ENCODE results near the gene CLMP. TPM values are rescaled to one million over a fixed set of nuclear protein-coding genes. Genes with fewer than 3 reads are reported as not detected.
A peak's percentile ranks its signal among the peaks of the same experiment; 100 is the strongest.

Gene CLMP
- total RNA-seq, 4 donors from 2014 or later, result 169 to 215 (median 197) TPM

DNA sequence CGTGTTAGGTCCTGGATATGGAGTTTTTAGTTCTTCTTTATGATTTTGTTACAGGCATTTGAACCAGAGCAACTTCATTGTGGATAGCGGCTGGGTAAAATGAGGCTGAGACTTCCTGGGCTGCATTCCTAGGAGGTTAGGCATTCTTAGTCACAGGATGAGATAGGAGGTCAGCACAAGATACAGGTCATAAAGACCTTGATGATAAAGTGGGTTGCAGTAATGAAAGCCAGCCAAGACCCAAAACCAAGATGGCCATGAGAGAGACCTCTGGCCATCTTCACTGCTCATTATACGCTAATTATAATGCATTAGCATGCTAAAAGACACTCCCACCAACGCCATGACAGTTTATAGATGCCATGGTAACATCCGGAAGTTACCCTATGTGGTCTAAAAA, 23.4 kb upstream of the CLMP start:
- peak overlapping the region; percentile 49 to 74 (median 63) for H3K27ac ChIP-seq (replicated peaks in 1 of 4)
- WGBS, result 74% methylated on average over 5 of the region's 5 CpGs
- intact Hi-C loops (cut with DNase I), result no loop called here
- no peak overlapping the region for H3K4me3 ChIP-seq
- TF ChIP-seq POLR2A (IDR thresholded peaks at IDR 0.05; ENCODE audit: low read depth) (no peak), EP300 (IDR thresholded peaks at IDR 0.05) (no peak), POLR2AphosphoS5 (IDR thresholded peaks at IDR 0.05) (no peak)
- TF ChIP-seq, protein P1, sequence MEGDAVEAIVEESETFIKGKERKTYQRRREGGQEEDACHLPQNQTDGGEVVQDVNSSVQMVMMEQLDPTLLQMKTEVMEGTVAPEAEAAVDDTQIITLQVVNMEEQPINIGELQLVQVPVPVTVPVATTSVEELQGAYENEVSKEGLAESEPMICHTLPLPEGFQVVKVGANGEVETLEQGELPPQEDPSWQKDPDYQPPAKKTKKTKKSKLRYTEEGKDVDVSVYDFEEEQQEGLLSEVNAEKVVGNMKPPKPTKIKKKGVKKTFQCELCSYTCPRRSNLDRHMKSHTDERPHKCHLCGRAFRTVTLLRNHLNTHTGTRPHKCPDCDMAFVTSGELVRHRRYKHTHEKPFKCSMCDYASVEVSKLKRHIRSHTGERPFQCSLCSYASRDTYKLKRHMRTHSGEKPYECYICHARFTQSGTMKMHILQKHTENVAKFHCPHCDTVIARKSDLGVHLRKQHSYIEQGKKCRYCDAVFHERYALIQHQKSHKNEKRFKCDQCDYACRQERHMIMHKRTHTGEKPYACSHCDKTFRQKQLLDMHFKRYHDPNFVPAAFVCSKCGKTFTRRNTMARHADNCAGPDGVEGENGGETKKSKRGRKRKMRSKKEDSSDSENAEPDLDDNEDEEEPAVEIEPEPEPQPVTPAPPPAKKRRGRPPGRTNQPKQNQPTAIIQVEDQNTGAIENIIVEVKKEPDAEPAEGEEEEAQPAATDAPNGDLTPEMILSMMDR (IDR thresholded peaks at IDR 0.05), result no peak
- H3K27me3 ChIP-seq, result no peaks in the 10 kb centered on the region
- no peaks in the 10 kb centered on the region for H3K36me3 ChIP-seq
- peaks cover 0 to 11% (median 6%) of the 10 kb centered on the region in 4 donors for H3K9me3 ChIP-seq
- DNase-seq (ENCODE audit: extremely low spot score), result no peak
- H3K4me1 ChIP-seq, result peaks cover 6 to 70% (median 59%) of the 10 kb centered on the region in 4 donors

DNA sequence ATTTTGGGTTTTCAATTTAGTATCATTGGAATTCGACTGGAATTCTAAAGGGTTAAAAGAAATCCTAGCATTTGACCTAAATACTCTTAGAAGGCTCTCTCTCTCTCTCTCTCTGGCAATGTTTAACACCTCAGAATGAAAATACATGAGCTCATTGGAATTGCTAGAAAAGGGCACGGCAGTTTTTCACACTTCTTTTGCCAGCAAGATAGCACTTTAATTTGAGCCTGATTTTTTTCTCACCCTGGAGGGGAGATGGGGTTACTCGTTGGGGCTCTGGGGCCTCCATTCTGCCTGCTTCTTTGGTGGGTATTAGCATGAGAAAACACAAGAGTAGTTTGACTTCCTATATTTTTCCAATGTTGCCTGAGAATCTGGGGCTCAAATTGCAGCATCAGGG, 22.8 kb upstream of the CLMP start:
- Histone ChIP-seq H3K27me3 (no peaks in the 10 kb centered on the region), H3K9me3 (peaks cover 0 to 11% (median 6%) of the 10 kb centered on the region in 4 donors), H3K4me3 (no peak overlapping the region), H3K4me1 (peaks cover 6 to 76% (median 64%) of the 10 kb centered on the region in 4 donors), H3K27ac (replicated peaks in 1 of 4) (peak overlapping the region; percentile 49 to 74 (median 63)), H3K36me3 (no peaks in the 10 kb centered on the region)
- DNase-seq (ENCODE audit: extremely low spot score), result no peak
- intact Hi-C loops (cut with DNase I), result no loop called here
- TF ChIP-seq, protein P1 (IDR thresholded peaks at IDR 0.05), result no peak
- no peak for TF ChIP-seq EP300 (IDR thresholded peaks at IDR 0.05)
- no peak for TF ChIP-seq POLR2AphosphoS5 (IDR thresholded peaks at IDR 0.05)
- WGBS, result 33% methylated on average over 3 of the region's 3 CpGs

DNA sequence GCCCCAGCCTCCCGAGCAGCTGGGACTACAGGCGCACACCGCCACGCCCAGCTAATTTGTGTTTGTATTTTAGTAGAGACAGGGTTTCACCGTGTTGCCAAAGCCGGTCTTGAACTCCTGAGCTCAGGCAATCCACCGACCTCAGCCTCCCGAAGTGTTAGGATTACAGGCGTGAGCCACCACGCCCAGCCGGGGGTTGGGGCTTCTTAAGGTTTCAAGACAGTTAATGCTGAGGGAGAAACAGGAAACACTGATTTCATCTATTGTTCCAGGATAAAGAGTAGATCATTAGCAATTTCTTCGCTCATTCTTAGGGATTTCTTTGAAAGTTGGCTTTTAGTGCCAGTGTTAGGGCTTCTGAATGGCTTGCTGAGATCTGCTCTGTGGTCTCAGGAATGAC, 21.2 kb upstream of the CLMP start:
- intact Hi-C loops (cut with DNase I), result no loop called here
- no peak overlapping the region for H3K4me3 ChIP-seq
- 88% methylated on average over 10 of the region's 12 CpGs for WGBS
- no peak for DNase-seq (ENCODE audit: extremely low spot score)
- no peak overlapping the region for H3K27ac ChIP-seq (replicated peaks in 1 of 4)
- H3K4me1 ChIP-seq, result peaks cover 6 to 91% (median 78%) of the 10 kb centered on the region in 4 donors
- no peaks in the 10 kb centered on the region for H3K27me3 ChIP-seq
- H3K9me3 ChIP-seq, result no peaks in the 10 kb centered on the region
- TF ChIP-seq POLR2AphosphoS5 (IDR thresholded peaks at IDR 0.05), result no peak
- TF ChIP-seq EP300 (IDR thresholded peaks at IDR 0.05), result no peak
- TF ChIP-seq POLR2A (IDR thresholded peaks at IDR 0.05; ENCODE audit: low read depth), result no peak
- TF ChIP-seq, protein P1 (IDR thresholded peaks at IDR 0.05), result no peak
- H3K36me3 ChIP-seq, result no peaks in the 10 kb centered on the region

DNA sequence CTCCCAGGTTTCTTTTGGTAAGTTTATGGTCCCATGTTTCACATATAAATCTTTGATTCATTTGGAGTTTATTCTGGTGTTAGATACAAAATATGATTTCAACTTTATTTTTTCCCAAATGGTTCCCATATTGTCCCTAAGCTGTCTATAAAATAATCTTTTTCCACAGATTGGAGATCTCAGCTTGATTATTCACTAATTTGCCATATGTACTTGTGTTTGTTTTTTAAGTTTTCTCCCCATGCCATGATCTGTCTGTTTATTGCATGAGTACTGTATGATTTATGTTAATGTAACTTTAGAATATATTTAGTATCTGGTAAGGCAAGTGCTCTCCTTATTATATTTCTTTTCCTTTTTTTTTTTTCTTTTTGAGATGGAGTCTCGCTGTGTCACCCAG, 19.9 kb upstream of the CLMP start:
- H3K4me1 ChIP-seq, result peaks cover 6 to 91% (median 78%) of the 10 kb centered on the region in 4 donors
- DNase-seq (ENCODE audit: extremely low spot score), result no peak
- H3K27ac ChIP-seq (replicated peaks in 1 of 4), result peak overlapping the region in 1 of 4 donors; percentile 21
- H3K9me3 ChIP-seq, result no peaks in the 10 kb centered on the region
- H3K27me3 ChIP-seq, result no peaks in the 10 kb centered on the region
- intact Hi-C loops (cut with DNase I), result no loop called here
- WGBS, result 100% methylated on average over 1 of the region's 1 CpG
- no peak overlapping the region for H3K4me3 ChIP-seq
- no peaks in the 10 kb centered on the region for H3K36me3 ChIP-seq
- TF ChIP-seq EP300 (IDR thresholded peaks at IDR 0.05), result no peak
- no peak for TF ChIP-seq POLR2AphosphoS5 (IDR thresholded peaks at IDR 0.05)
- TF ChIP-seq, protein P1 (IDR thresholded peaks at IDR 0.05), result no peak
- no peak for TF ChIP-seq POLR2A (IDR thresholded peaks at IDR 0.05; ENCODE audit: low read depth)

DNA sequence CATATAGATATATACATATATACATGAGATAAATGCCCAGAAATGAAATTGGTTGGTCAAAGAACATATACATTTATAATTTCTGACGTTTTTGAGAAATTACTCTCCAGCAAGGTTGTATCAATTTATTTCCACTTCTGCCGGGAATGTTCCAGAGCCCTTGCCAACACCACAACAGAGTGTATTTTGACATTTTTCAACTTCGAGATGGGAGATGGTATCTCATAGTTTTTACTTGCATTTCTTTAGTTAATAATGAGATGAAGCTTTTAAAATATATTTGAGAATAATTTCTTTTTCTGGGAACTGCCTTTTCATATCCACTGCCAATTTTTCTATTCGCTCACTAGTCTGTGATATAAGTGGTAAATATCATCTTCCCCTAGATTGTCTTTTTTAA, 19.3 kb upstream of the CLMP start:
- TF ChIP-seq POLR2AphosphoS5 (IDR thresholded peaks at IDR 0.05) (no peak), POLR2A (IDR thresholded peaks at IDR 0.05; ENCODE audit: low read depth) (no peak), EP300 (IDR thresholded peaks at IDR 0.05) (no peak)
- TF ChIP-seq, protein P1 (IDR thresholded peaks at IDR 0.05), result no peak
- 39% methylated on average over 4 of the region's 4 CpGs for WGBS
- H3K4me3 ChIP-seq, result no peak overlapping the region
- H3K36me3 ChIP-seq, result no peaks in the 10 kb centered on the region
- peaks cover 6 to 91% (median 79%) of the 10 kb centered on the region in 4 donors for H3K4me1 ChIP-seq
- no peak for DNase-seq (ENCODE audit: extremely low spot score)
- H3K9me3 ChIP-seq, result no peaks in the 10 kb centered on the region
- no peaks in the 10 kb centered on the region for H3K27me3 ChIP-seq
- intact Hi-C loops (cut with DNase I), result no loop called here
- peak overlapping the region in 1 of 4 donors; percentile 21 for H3K27ac ChIP-seq (replicated peaks in 1 of 4)

Data from esophagus muscularis mucosa (tissue), 4 donors.